ENCODE results near the gene DRD3.
A peak's percentile ranks its signal among the peaks of the same experiment; 100 is the strongest.

Gene DRD3

GRCh38 chr3:114186501-114186900, 7.6 kb upstream of the DRD3 start:
- DNase-seq (ENCODE audit: insufficient read length, low spot score) (no peak), FAIRE-seq (no peak)

GRCh38 chr3:114179575-114179974, 723 bp upstream of the DRD3 start:
- DNase-seq (ENCODE audit: insufficient read length, low spot score) = no peak
- no peak for FAIRE-seq

- DNase-seq (ENCODE audit: insufficient read length, low spot score) (no peak), FAIRE-seq (no peak)
These were observed 2.0 kb downstream of the DRD3 start for GRCh38 chr3:114176890-114177289.

DNA sequence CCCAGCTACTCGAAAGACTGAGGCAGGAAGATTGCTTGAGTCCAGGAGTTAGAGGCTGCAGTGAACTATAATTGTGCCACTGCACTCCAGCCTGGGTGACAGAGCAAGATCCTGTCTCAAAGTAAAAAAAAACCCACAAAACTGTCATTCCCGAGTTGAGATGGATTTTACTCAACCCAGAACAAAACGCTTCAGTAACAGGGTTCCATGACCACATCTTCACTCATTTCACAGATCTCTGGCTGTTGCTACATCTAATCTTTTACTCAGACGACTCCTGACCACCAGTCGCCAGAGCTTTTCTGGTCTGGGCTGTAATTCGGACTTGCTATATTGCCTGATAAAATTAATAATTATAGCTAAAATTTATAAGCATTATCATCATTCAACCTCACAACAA, 2.4 kb downstream of the DRD3 start:
- FAIRE-seq (no peak), DNase-seq (ENCODE audit: insufficient read length, low spot score) (no peak)

DNA sequence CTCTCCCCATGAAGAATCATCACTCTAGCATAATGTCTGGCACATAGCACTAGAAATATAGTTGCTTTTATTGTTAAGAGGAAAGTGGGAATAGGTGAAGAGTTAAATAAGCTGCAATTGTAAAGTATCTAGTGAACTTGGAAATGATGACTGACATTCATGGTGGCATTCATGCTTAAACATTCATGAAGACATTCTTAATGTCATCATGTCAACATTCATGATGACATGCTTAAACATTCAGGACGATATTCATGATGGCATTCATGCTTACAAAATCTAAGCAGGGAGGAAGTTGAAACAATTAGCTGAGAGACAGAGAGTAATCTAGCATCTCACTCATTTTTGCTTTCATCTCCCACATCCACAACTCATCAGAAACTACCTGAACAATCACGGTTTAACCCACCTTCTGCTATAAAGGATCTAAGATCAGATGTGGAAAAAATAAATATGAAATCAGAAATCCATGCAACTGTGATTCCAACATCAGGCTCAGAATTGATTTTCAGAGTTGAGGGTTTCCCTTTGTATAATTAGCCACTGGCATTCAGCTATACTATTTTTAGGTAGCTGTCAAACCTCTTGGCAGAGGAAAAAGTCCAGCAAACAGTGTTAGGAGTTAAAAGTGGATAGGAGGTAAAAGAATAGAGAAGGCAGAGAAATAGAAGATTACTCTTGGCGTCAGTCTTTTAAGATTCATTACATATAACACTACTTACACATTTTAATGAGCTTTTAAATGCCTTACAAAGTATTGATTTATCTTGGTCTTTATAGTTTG, 3.5 kb downstream of the DRD3 start:
- FAIRE-seq (peak; percentile 11), DNase-seq (ENCODE audit: insufficient read length, low spot score) (no peak)

DNA sequence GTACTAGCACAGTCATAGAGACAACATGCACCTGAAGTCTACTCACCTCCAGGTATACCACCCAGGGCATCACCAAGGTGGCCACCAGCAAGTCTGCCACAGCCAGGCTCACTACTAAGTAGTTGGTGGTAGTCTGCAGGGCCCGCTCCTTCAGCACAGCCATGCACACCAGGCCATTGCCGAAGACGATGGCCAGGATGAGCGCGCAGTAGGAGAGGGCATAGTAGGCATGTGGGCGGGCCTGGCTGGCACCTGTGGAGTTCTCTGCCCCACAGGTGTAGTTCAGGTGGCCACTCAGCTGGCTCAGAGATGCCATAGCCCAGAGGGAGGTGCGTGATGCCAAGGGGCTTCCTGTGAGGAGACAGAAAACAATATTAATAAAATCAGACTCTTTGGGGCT, 7.2 kb downstream of the DRD3 start:
- DNase-seq (ENCODE audit: insufficient read length, low spot score) (no peak), FAIRE-seq (no peak)

- DNase-seq (ENCODE audit: insufficient read length, low spot score) (no peak), FAIRE-seq (no peak)
These were observed 10.7 kb downstream of the DRD3 start for GRCh38 chr3:114168150-114168549.

- no peak for DNase-seq (ENCODE audit: insufficient read length, low spot score)
- no peak for FAIRE-seq
These were observed 21.5 kb downstream of the DRD3 start for GRCh38 chr3:114157321-114157720.

GRCh38 chr3:114155370-114155821, 23.5 kb downstream of the DRD3 start:
- peak; percentile 72 for FAIRE-seq
- no peak for DNase-seq (ENCODE audit: insufficient read length, low spot score)

DNA sequence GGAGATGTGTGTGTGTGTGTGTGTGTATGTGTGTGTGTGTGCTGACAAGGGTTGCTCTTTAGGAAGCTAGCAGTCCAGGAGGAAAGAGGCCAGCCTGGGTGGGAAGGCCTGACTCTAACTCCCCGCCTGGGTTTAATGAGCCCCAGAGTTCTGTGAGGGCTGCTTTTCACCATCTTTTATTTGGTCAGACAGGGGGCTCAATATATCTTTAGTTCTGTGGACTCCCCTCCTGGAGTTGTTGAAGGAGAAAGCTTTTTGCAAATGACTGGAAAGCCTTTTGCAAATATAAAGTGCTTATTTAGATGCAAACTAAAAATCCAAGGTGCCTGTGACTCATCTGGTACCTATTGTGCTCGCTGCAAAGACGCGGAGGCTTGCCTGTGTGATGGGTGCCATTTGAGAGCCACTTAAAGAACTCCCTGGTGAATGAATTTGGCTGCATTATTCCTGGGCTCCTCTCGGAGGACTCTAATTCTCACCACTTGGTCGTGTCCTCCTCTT, 24.5 kb downstream of the DRD3 start:
- no peak for DNase-seq (ENCODE audit: insufficient read length, low spot score)
- no peak for FAIRE-seq

DNA sequence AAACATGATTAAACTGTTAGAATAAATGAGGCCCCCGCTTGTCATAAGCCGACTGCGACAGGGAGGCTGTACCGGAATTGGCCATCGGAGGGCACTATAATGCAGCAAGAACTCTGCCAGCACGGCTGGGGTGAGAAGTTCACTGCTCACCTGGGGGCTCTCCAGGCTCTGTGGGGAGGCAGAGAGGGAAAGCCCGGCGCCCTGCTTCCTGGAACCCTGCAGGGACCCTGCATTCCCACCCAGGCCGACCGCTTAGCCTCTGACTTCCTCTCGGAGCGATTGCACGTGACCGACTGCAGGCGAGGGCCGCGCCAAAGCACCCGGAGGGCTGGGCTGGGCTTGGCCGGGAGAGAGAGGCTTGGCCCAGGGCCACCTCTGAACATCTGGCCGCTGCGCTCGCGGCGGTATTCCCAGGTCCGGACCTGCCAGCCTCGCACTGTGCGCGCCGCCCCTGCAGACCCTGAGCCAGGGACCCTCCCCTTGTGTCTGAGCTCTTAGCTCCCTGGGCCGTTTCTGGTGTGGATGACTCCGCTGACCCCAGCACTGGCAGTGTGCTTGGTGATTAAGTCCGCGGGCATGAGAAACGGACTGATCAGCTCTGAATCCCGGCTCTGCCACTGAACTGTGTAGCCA, 26.2 kb downstream of the DRD3 start:
- FAIRE-seq (peak; percentile 92), DNase-seq (ENCODE audit: insufficient read length, low spot score) (peak; percentile 71)

DNA sequence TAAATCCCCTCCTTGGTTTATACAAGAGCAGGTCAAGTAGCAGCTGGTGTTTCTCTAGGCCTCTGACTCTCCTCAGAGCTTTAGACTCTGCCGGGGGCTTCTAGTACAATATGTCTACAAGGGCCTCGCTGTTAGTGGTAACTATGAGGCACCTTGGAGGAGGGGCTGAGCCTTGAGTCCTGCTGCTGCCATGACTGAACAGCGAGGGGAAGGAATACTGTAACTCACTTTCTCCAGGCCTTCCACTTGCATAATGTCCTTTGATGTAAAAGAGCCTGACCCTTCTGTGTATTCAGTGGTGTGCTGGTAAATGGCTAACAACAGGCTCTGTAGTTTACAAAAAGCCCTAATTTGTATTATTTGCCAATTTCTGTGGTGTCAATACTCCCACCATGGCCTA, 27.8 kb downstream of the DRD3 start:
- FAIRE-seq (no peak), DNase-seq (ENCODE audit: insufficient read length, low spot score) (no peak)

- DNase-seq (ENCODE audit: insufficient read length, low spot score) = no peak
- no peak for FAIRE-seq
These were observed 31.6 kb downstream of the DRD3 start for GRCh38 chr3:114147251-114147650.

GRCh38 chr3:114144909-114145688, 33.8 kb downstream of the DRD3 start:
- DNase-seq (ENCODE audit: insufficient read length, low spot score) = no peak
- no peak for FAIRE-seq

GRCh38 chr3:114143817-114144216, 35.0 kb downstream of the DRD3 start:
- no peak for FAIRE-seq
- DNase-seq (ENCODE audit: insufficient read length, low spot score) = no peak

- DNase-seq (ENCODE audit: insufficient read length, low spot score) (no peak), FAIRE-seq (no peak)
These were observed 39.0 kb downstream of the DRD3 start for GRCh38 chr3:114139836-114140235.

DNA sequence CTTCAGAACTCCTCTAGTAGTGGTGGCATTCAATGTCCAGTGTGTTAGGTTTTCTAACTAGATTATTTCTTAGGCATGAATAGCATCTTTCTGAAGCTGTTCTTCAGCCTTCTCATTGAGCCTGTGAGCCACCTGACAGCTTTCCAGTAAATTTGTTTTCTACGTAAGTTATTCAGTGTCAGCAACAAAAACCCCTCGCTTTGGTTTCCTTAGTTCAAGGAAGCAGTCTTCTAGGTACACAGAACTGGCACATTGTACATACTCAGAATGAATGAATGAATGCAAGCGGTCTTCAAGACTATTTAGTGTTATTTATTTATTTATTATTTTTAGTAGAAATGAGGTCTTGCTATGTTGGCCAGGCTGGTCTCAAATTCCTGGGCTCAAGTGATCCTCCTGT, 44.9 kb downstream of the DRD3 start:
- no peak for FAIRE-seq

GRCh38 chr3:114132500-114132899, 46.4 kb downstream of the DRD3 start:
- no peak for FAIRE-seq

More for the DNA sequence above, 44.9 kb downstream of the DRD3 start:
- DNase-seq (ENCODE audit: insufficient read length, low spot score) = no peak

GRCh38 chr3:114128826-114129225, 50.0 kb downstream of the DRD3 start:
- no peak for FAIRE-seq
- DNase-seq (ENCODE audit: insufficient read length, low spot score) = no peak

More at GRCh38 chr3:114132500-114132899, 46.4 kb downstream of the DRD3 start:
- no peak for DNase-seq (ENCODE audit: insufficient read length, low spot score)

- no peak for FAIRE-seq
These were observed 50.6 kb downstream of the DRD3 start for GRCh38 chr3:114128231-114128630.

GRCh38 chr3:114127517-114127916, 51.3 kb downstream of the DRD3 start:
- FAIRE-seq (no peak), DNase-seq (ENCODE audit: insufficient read length, low spot score) (no peak)

More at GRCh38 chr3:114128231-114128630, 50.6 kb downstream of the DRD3 start:
- no peak for DNase-seq (ENCODE audit: insufficient read length, low spot score)

Measured in GM19239 (cell line).